Small intestine (tissue), 4 donors: ENCODE data around the gene CHIT1. TPM values are rescaled to one million over a fixed set of nuclear protein-coding genes. Genes with fewer than 3 reads are reported as not detected.

Experiments used
- polyA plus RNA-seq, 4 donors: library from polyadenylated mRNA; stranded (reverse) in 3 of 4; unstranded in 1 of 4; fragments of 200-250 nt in 3 of 4; fragments of 120-200 nt in 1 of 4; gene quantifications; one replicate each; pipeline versions ENCODE4 v1.2.1 to v1.2.3, GENCODE V29; 2013
- donor health status: healthy with polysubstance abuse.
- donor health status: Bipolar disorder and iron deficiency.
- donor health status: healthy.

CHIT1 gene
- polyA plus RNA-seq, 4 donors = 0.07 to 0.43 TPM; not detected in 2

Other genes with a start within 250 kb of the CHIT1 start
- gene TMEM183A, start 222.3 kb downstream of the CHIT1 start, polyA plus RNA-seq = 10 to 100 TPM; 58.9 to 80.4 (median 67.2) TPM
- gene PPFIA4, start 203.2 kb downstream of the CHIT1 start, polyA plus RNA-seq = 1 to 10 TPM in 1 of 4 donors, under 1 TPM in 2, not detected in 1; 0.27 to 1.2 (median 0.54) TPM
- 1 to 10 TPM in 1 of 4 donors, not detected in 3; 1.5 TPM for gene MYOG, start 143.7 kb downstream of the CHIT1 start, polyA plus RNA-seq
- 1 to 10 TPM in 1 of 4 donors, under 1 TPM in 2, not detected in 1; 0.38 to 1.4 (median 0.54) TPM for gene ADORA1, start 101.9 kb downstream of the CHIT1 start, polyA plus RNA-seq
- 1 to 10 TPM in 1 of 4 donors, not detected in 3; 1.1 TPM for gene MYBPH, start 53.8 kb downstream of the CHIT1 start, polyA plus RNA-seq
- gene CHI3L1, start 43.0 kb downstream of the CHIT1 start, polyA plus RNA-seq = 1 to 10 TPM in 2 of 4 donors, under 1 TPM in 2; 0.16 to 1.6 (median 0.90) TPM
- 100 to 1,000 TPM in 2 of 4 donors, 10 to 100 TPM in 2; 15.9 to 193 (median 62.2) TPM for gene BTG2, start 75.8 kb upstream of the CHIT1 start, polyA plus RNA-seq
- gene FMOD, start 121.4 kb upstream of the CHIT1 start, polyA plus RNA-seq = 10 to 100 TPM in 2 of 4 donors, 1 to 10 TPM in 1, under 1 TPM in 1; 0.89 to 59.5 (median 8.3) TPM
- 10 to 100 TPM in 1 of 4 donors, under 1 TPM in 3; 0.22 to 27.0 (median 0.46) TPM for gene PRELP, start 246.1 kb upstream of the CHIT1 start, polyA plus RNA-seq